Measurements from ENCODE around the gene GPRIN2. TPM values are rescaled to one million over a fixed set of nuclear protein-coding genes. Genes with fewer than 3 reads are reported as not detected.
"Not testable (repeated sequence)": the region's sequence is repeated elsewhere in the genome, so short reads cannot be mapped to it uniquely, and the experiment has no call there.

The GPRIN2 gene
- total RNA-seq, 1 experiment from 2014 or later, result 4.3 TPM

DNA sequence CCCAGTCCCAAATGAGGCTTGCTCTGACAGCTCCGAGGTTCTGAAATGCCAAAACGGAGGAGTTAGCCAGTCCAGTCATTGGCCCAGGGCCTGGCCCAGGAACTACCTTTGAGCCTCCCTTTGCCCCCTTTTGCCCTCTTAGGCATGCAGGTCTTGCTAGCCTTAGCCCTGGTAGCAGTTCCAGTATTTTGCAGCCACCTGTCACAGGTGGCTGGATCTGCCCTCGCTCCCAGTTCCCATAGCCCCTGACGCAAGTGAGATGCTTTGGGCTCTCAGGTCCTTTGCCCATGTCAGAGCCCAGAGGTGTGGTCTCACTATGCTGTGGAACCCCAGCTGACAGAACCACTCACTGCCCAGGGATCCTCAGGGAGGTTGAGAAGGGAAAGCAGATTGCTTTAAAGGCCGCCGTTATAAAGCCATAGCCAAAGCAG, 42.0 kb downstream of the GPRIN2 start:
- no peak for DNase-seq (ENCODE audit: low read depth)
- in situ Hi-C loops (cut with HindIII; ENCODE audit: low pct_unique_long_range_greater_than_20kb, low sequenced_read_pairs), result no loop called here

GRCh38 chr10:46513333-46513732, 43.1 kb downstream of the GPRIN2 start:
- in situ Hi-C loops (cut with HindIII; ENCODE audit: low pct_unique_long_range_greater_than_20kb, low sequenced_read_pairs); DNase-seq (ENCODE audit: low read depth): not testable (repeated sequence)

- DNase-seq (ENCODE audit: low read depth); in situ Hi-C loops (cut with HindIII; ENCODE audit: low pct_unique_long_range_greater_than_20kb, low sequenced_read_pairs): not testable (repeated sequence)
These were observed 43.7 kb downstream of the GPRIN2 start for GRCh38 chr10:46512725-46513124.

DNA sequence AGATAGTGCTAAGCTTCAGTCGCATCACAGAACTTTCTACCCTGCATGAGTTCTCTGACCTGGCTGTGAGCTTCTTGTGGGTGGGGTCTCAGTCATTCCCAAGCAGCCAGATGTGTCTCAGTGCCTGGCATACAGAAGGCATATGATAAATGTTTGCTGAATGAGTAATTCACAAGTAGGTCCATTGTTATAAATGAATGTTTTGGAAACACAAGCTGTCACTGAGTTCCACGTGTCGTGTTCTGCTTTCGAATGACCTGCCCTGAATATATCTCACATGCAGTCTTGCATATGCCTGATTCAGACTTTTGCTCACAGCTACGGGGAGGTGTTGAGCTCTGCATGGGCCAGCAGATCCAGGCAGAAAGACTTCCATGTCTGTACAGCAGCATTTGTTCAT, 44.5 kb downstream of the GPRIN2 start:
- DNase-seq (ENCODE audit: low read depth); in situ Hi-C loops (cut with HindIII; ENCODE audit: low pct_unique_long_range_greater_than_20kb, low sequenced_read_pairs): not testable (repeated sequence)

Other genes starting within 250 kb of the GPRIN2 start
- not detected in 2 replicates for gene ANXA8L1, start 180.9 kb downstream of the GPRIN2 start, total RNA-seq (2014; rRNA removed; shearing (Covaris generic); ENCODE audit: low replicate concordance)
- gene NPY4R, start 90.7 kb downstream of the GPRIN2 start, total RNA-seq (2014; rRNA removed; shearing (Covaris generic); ENCODE audit: low replicate concordance), result not detected in 2 replicates
- gene SYT15, start 22.5 kb upstream of the GPRIN2 start, total RNA-seq (2014; rRNA removed; shearing (Covaris generic); ENCODE audit: low replicate concordance), result not detected in 2 replicates